ENCODE measurements around the gene ALKBH7. TPM values are rescaled to one million over a fixed set of nuclear protein-coding genes. Genes with fewer than 3 reads are reported as not detected.

The ALKBH7 gene
- polyA plus RNA-seq, 3 donors = 20.9 to 109 (median 86.0) TPM

Small RNA genes within 50 kb of the gene (small RNA-seq; reads per million reads assigned to genes)
- gene MIR6790 (ENCODE audit: insufficient read length, low read depth) (not detected), gene MIR6885 (ENCODE audit: insufficient read length, low read depth) (1.2 reads per million)

Other genes starting within 250 kb of the ALKBH7 start
- not detected for gene ACSBG2, start 237.1 kb upstream of the ALKBH7 start, polyA plus RNA-seq
- gene MLLT1, start 92.8 kb upstream of the ALKBH7 start, polyA plus RNA-seq = 10 to 100 TPM in 1 of 3 donors, under 1 TPM in 2; 0.65 to 17.3 (median 0.99) TPM
- gene ACER1, start 39.2 kb upstream of the ALKBH7 start, polyA plus RNA-seq = not detected
- 10 to 100 TPM; 36.3 to 53.2 (median 52.4) TPM for gene CLPP, start 11.3 kb upstream of the ALKBH7 start, polyA plus RNA-seq
- under 1 TPM; 0.10 to 0.19 (median 0.13) TPM for gene PSPN, start 3.1 kb downstream of the ALKBH7 start, polyA plus RNA-seq
- gene GTF2F1, start 20.4 kb downstream of the ALKBH7 start, polyA plus RNA-seq = 10 to 100 TPM in 2 of 3 donors, 1 to 10 TPM in 1; 9.4 to 46.4 (median 13.2) TPM
- gene KHSRP, start 52.0 kb downstream of the ALKBH7 start, polyA plus RNA-seq = 10 to 100 TPM in 1 of 3 donors, 1 to 10 TPM in 2; 8.6 to 63.3 (median 9.1) TPM
- not detected for gene SLC25A41, start 61.0 kb downstream of the ALKBH7 start, polyA plus RNA-seq
- under 1 TPM in 2 of 3 donors, not detected in 1; 0.11 to 0.15 TPM for gene SLC25A23, start 87.0 kb downstream of the ALKBH7 start, polyA plus RNA-seq
- gene CRB3, start 91.5 kb downstream of the ALKBH7 start, polyA plus RNA-seq = not detected
- 10 to 100 TPM; 11.2 to 60.2 (median 20.5) TPM for gene DENND1C, start 109.0 kb downstream of the ALKBH7 start, polyA plus RNA-seq
- under 1 TPM in 1 of 3 donors, not detected in 2; 0.16 TPM for gene TUBB4A, start 129.5 kb downstream of the ALKBH7 start, polyA plus RNA-seq
- 1 to 10 TPM; 3.7 to 4.9 (median 4.3) TPM for gene TNFSF9, start 158.2 kb downstream of the ALKBH7 start, polyA plus RNA-seq
- under 1 TPM in 1 of 3 donors, not detected in 2; 0.12 TPM for gene CD70, start 218.4 kb downstream of the ALKBH7 start, polyA plus RNA-seq

Measured in CD14-positive monocyte (primary cell).